SU-DHL-6 (cell line): ENCODE measurements around the gene FBXL3.

ENCODE experiments used
- CTCF ChIP-seq: fragments of 200-600 bp; sonication (generic); IDR thresholded peaks from one replicate; pipeline ENCODE4 v1.5.1; 2017; ENCODE audit warnings: antibody characterized with exemption, mild to moderate bottlenecking, low read length, moderate library complexity; ENCODE audit not compliant: insufficient read depth, poor library complexity, severe bottlenecking
- EZH2phosphoT487 ChIP-seq: fragments of 200-600 bp; sonication (generic), shearing (Covaris generic); conservative IDR thresholded peaks from 2 replicates; pipeline ENCODE4 v1.6.1; 2018; ENCODE audit warnings: mild to moderate bottlenecking, antibody characterized with exemption, low read length, moderate library complexity, mixed read lengths

- no peak for TF ChIP-seq CTCF
- TF ChIP-seq EZH2phosphoT487 = no peak
Observed at GRCh38 chr13:77019756-77020155, 7.2 kb downstream of the FBXL3 start.
